Jurkat, Clone E6-1 (cell line): ENCODE data around the gene OR4D1.

Experiments
- DNase-seq: peaks from one replicate; pipeline ENCODE4 v3.0.0-alpha.2; 2011; ENCODE audit warnings: low read depth, low spot score
- H3K4me3 ChIP-seq: 2 replicates; pipeline ENCODE4 v1.5.1; 2011; ENCODE audit warnings: mild to moderate bottlenecking, low read length, control low read depth, moderate library complexity

OR4D1 gene

GRCh38 chr17:58187675-58188074, 39.5 kb downstream of the OR4D1 start:
- H3K4me3 ChIP-seq = no peak overlapping the region
- no peak for DNase-seq

GRCh38 chr17:58189436-58190146, 41.4 kb downstream of the OR4D1 start:
- no peak overlapping the region for H3K4me3 ChIP-seq
- DNase-seq = no peak

GRCh38 chr17:58191241-58191896, 43.2 kb downstream of the OR4D1 start:
- no peak for DNase-seq
- no peak overlapping the region for H3K4me3 ChIP-seq

GRCh38 chr17:58192612-58193011, 44.4 kb downstream of the OR4D1 start, which contains the start of gene EPX:
Gene EPX (plus strand): TSS chr17:58192726. CDS start chr17:58192847, 121 bp downstream.
- no peak within 1 kb of the TSS for H3K4me3 ChIP-seq
- DNase-seq = no peak

- H3K4me3 ChIP-seq = no peak overlapping the region
- DNase-seq = no peak
These were observed 45.6 kb downstream of the OR4D1 start for GRCh38 chr17:58193641-58194255.

GRCh38 chr17:58195518-58196123, 47.4 kb downstream of the OR4D1 start:
- DNase-seq = no peak
- no peak overlapping the region for H3K4me3 ChIP-seq

- DNase-seq = no peak
- H3K4me3 ChIP-seq = no peak overlapping the region
These were observed 48.4 kb downstream of the OR4D1 start for GRCh38 chr17:58196610-58197009.

GRCh38 chr17:58200024-58200633, 51.9 kb downstream of the OR4D1 start:
- DNase-seq = peak; percentile 51
- H3K4me3 ChIP-seq = peak overlapping the region; percentile 26

GRCh38 chr17:58202859-58203258, 54.7 kb downstream of the OR4D1 start:
- no peak overlapping the region for H3K4me3 ChIP-seq
- DNase-seq = no peak

- DNase-seq = no peak
- H3K4me3 ChIP-seq = no peak overlapping the region
These were observed 56.6 kb downstream of the OR4D1 start for GRCh38 chr17:58204796-58205195.

- H3K4me3 ChIP-seq = no peak overlapping the region
- no peak for DNase-seq
These were observed 57.8 kb downstream of the OR4D1 start for GRCh38 chr17:58205936-58206335.

- H3K4me3 ChIP-seq = no peak overlapping the region
- no peak for DNase-seq
These were observed 59.3 kb downstream of the OR4D1 start for GRCh38 chr17:58207451-58207850.

- no peak overlapping the region for H3K4me3 ChIP-seq
- DNase-seq = no peak
These were observed 60.2 kb downstream of the OR4D1 start for GRCh38 chr17:58208344-58208743.
